ENCODE measurements around the gene FBXO47. TPM values are rescaled to one million over a fixed set of nuclear protein-coding genes. Genes with fewer than 3 reads are reported as not detected.

FBXO47 gene
- total and polyA plus RNA-seq, 10 of the 15 experiments (the other 5 are each of a cell fraction or from before 2014, with no cell fraction given), result 0.04 to 0.06 (median 0.06) TPM; not detected in 7

DNA sequence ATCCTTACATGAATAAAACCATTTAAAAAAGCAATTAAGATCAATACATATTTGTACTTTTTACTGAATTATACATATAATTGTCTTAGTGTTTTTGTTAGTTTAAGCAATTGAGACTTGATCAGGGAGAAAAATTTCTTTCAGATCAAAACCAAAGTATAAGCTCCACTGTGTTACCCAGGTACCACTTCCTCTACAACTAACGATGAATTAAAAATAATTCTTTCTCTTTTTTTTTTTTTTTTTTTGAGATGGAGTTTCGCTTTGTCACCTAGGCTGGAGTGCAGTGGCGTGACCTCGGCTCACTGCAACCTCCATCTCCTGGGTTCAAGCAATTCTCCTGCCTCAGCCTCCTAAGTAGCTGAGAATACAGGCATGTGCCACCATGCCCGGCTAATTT is 6.8 kb downstream of the FBXO47 start:
- in situ Hi-C loops (cut with MboI), result no loop called here
- SMC1A ChIA-PET (ENCODE audit: uncharacterized antibody, unreplicated experiment), result interaction anchor here (0.6 to 1.4 kb wide), 3 partner anchors 12 to 48 kb away, joined by 3 to 9 read pairs (median 3); no protein-coding TSS in a partner anchor
- no peak overlapping the region for H3K27ac ChIP-seq (ENCODE audit: control insufficient read depth, insufficient read depth)

DNA sequence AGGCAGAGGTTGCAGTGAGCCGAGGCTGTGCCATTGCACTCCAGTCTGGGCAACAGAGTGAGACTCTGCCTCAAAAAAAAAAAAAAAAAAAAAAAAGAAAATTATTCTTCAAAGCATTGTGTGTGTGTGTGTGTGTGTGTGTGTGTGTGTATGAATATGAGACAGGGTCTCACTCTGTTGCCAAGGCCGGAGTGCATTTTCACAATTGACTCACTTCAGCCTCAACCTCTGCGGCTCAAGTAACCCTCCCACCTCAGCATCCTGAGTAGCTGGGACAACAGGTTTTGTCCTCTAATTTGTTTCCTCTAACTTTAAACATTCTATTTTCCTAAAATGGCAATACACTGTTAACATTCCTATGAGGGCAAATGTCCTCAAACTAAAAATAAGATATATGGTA is 7.7 kb downstream of the FBXO47 start:
- no peaks in the 10 kb centered on the region for H3K4me1 ChIP-seq (ENCODE audit: control insufficient read depth, insufficient read depth, low read length)
- no peak overlapping the region for H2AFZ ChIP-seq (ENCODE audit: control insufficient read depth, low read depth, low read length)
- POLR2A ChIA-PET, result no interaction called here
- no peaks in the 10 kb centered on the region for H3K27me3 ChIP-seq (replicated peaks in 1 of 2; ENCODE audit: control insufficient read depth in 2 of 2, insufficient read depth in 2 of 2, low read length in 1 of 2)
- SMC1A ChIA-PET (ENCODE audit: uncharacterized antibody, unreplicated experiment), result no interaction called here
- 98% methylated on average over 3 of the region's 3 CpGs for WGBS (ENCODE audit: insufficient coverage, insufficient replicate concordance, low lambda C conversion rate, missing lambda C conversion rate)
- no peaks in the 10 kb centered on the region for H4K20me1 ChIP-seq (ENCODE audit: control insufficient read depth, insufficient read depth)
- H3K9me3 ChIP-seq (replicated peaks; ENCODE audit: control insufficient read depth, insufficient read depth, low read length), result no peaks in the 10 kb centered on the region
- intact Hi-C loops (cut with micrococcal nuclease; ENCODE audit: unreplicated experiment) (no loop called here), in situ Hi-C loops (cut with MboI) (no loop called here)
- H3K4me3 ChIP-seq, result no peak overlapping the region
- no TSS peak for BruUV-seq (replicated peaks)
- no peak overlapping the region for H3K9ac ChIP-seq (ENCODE audit: control insufficient read depth, insufficient read depth, low read length)
- RAD21 ChIA-PET (ENCODE audit: unreplicated experiment), result no interaction called here
- H3K27ac ChIP-seq (ENCODE audit: control insufficient read depth, insufficient read depth), result no peak overlapping the region
- CTCF ChIA-PET, result no interaction called here
- no peak for FAIRE-seq
- H3K79me2 ChIP-seq (ENCODE audit: control insufficient read depth, insufficient read depth, low read length), result no peaks in the 10 kb centered on the region
- no peak for DNase-seq (ENCODE audit: low read depth, low spot score)
- H3K36me3 ChIP-seq (ENCODE audit: control insufficient read depth in 2 of 2, insufficient read depth in 2 of 2, low read length in 1 of 2), result no peaks in the 10 kb centered on the region
- no peak overlapping the region for H3K4me2 ChIP-seq (ENCODE audit: control insufficient read depth, insufficient read depth)
- TF ChIP-seq SMAD1 (IDR thresholded peaks at IDR 0.05; ENCODE audit: low read depth, partially characterized antibody) (no peak), HDAC2 (IDR thresholded peaks at IDR 0.05) (no peak), ETV6 (conservative IDR thresholded peaks at IDR 0.05 in 1 of 2, IDR thresholded peaks at IDR 0.05 in 1 of 2; ENCODE audit: borderline replicate concordance in 1 of 2, low read depth in 1 of 2) (no peak)
- ATAC-seq, result no peak

More for the DNA sequence above, 6.8 kb downstream of the FBXO47 start:
- no TSS peak for BruUV-seq (replicated peaks)
- RAD21 ChIA-PET (ENCODE audit: unreplicated experiment), result interaction anchor here (0.9 kb wide), 1 partner anchor 42 kb away, joined by 3 read pairs; no protein-coding TSS in a partner anchor
- H3K27me3 ChIP-seq (replicated peaks in 1 of 2; ENCODE audit: control insufficient read depth in 2 of 2, insufficient read depth in 2 of 2, low read length in 1 of 2), result no peaks in the 10 kb centered on the region
- TF ChIP-seq MYB (IDR thresholded peaks at IDR 0.05; ENCODE audit: borderline replicate concordance, low read depth, low read length), result no peak
- no peak for TF ChIP-seq SRF (IDR thresholded peaks at IDR 0.05; ENCODE audit: low read depth in 2 of 2, low read length in 2 of 2)
- no peaks in the 10 kb centered on the region for H3K36me3 ChIP-seq (ENCODE audit: control insufficient read depth in 2 of 2, insufficient read depth in 2 of 2, low read length in 1 of 2)
- no peak overlapping the region for H3K4me2 ChIP-seq (ENCODE audit: control insufficient read depth, insufficient read depth)
- intact Hi-C loops (cut with micrococcal nuclease; ENCODE audit: unreplicated experiment), result no loop called here
- H3K4me3 ChIP-seq, result no peak overlapping the region
- POLR2A ChIA-PET, result interaction anchor here (0.6 to 0.7 kb wide), 3 partner anchors 132 to 593 kb away, joined by 4 read pairs; partner anchors contain the start of gene CWC25
- no peak for FAIRE-seq
- 19% methylated on average over 2 of the region's 5 CpGs for WGBS (ENCODE audit: insufficient coverage, insufficient replicate concordance, low lambda C conversion rate, missing lambda C conversion rate)
- no peaks in the 10 kb centered on the region for H4K20me1 ChIP-seq (ENCODE audit: control insufficient read depth, insufficient read depth)
- H3K4me1 ChIP-seq (ENCODE audit: control insufficient read depth, insufficient read depth, low read length), result no peaks in the 10 kb centered on the region
- no peaks in the 10 kb centered on the region for H3K79me2 ChIP-seq (ENCODE audit: control insufficient read depth, insufficient read depth, low read length)
- H2AFZ ChIP-seq (ENCODE audit: control insufficient read depth, low read depth, low read length), result no peak overlapping the region
- ATAC-seq, result no peak
- no peak overlapping the region for H3K9ac ChIP-seq (ENCODE audit: control insufficient read depth, insufficient read depth, low read length)
- CTCF ChIA-PET, result interaction anchor here (0.7 to 1.0 kb wide), 2 partner anchors 23 to 61 kb away, joined by 3 read pairs; no protein-coding TSS in a partner anchor
- H3K9me3 ChIP-seq (replicated peaks; ENCODE audit: control insufficient read depth, insufficient read depth, low read length), result no peaks in the 10 kb centered on the region
- no peak for DNase-seq (ENCODE audit: low read depth, low spot score)
